Measurements from ENCODE around the gene PKP2. TPM values are rescaled to one million over a fixed set of nuclear protein-coding genes. Genes with fewer than 3 reads are reported as not detected.

The PKP2 gene
- total RNA-seq, 3 donors from 2014 or later: 85.0 to 189 (median 147) TPM

DNA sequence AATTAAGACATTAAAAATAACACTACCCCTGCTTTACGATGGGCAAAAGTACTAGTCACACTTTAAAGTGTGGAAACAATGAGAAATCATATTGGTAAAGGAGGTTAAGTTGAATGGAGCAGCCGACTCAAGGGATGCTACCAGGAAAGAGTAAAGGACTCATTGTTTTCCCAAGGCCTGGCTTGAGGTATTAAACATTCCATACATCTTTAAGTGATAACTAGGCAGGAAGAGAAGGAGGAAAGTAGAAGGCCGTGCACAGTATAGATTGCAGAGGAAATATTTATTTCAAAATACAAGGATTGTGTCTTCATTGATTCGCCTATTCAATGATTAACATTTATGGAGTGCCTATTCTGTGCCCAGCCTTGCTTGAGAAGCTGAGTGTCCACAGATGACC lies 120.3 kb downstream of the PKP2 start:
- Histone ChIP-seq H3K9me3 (no peaks in the 10 kb centered on the region), H3K4me1 (ENCODE audit: low read depth) (peaks cover 35% of the 10 kb centered on the region), H3K36me3 (ENCODE audit: low read depth) (no peaks in the 10 kb centered on the region), H3K4me3 (no peak overlapping the region)
- TF ChIP-seq, protein P1, sequence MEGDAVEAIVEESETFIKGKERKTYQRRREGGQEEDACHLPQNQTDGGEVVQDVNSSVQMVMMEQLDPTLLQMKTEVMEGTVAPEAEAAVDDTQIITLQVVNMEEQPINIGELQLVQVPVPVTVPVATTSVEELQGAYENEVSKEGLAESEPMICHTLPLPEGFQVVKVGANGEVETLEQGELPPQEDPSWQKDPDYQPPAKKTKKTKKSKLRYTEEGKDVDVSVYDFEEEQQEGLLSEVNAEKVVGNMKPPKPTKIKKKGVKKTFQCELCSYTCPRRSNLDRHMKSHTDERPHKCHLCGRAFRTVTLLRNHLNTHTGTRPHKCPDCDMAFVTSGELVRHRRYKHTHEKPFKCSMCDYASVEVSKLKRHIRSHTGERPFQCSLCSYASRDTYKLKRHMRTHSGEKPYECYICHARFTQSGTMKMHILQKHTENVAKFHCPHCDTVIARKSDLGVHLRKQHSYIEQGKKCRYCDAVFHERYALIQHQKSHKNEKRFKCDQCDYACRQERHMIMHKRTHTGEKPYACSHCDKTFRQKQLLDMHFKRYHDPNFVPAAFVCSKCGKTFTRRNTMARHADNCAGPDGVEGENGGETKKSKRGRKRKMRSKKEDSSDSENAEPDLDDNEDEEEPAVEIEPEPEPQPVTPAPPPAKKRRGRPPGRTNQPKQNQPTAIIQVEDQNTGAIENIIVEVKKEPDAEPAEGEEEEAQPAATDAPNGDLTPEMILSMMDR (IDR thresholded peaks at IDR 0.05): no peak
- intact Hi-C loops (cut with DNase I, micrococcal nuclease): no loop called here
- peak; percentile 62 for ATAC-seq
- DNase-seq: no peak

- Histone ChIP-seq H3K4me3 (no peak overlapping the region), H3K36me3 (ENCODE audit: low read depth) (no peaks in the 10 kb centered on the region), H3K9me3 (no peaks in the 10 kb centered on the region), H3K4me1 (ENCODE audit: low read depth) (peaks cover 43% of the 10 kb centered on the region)
- intact Hi-C loops (cut with DNase I, micrococcal nuclease): loop anchor here in 1 of 2 donors (5.0 kb wide), 1 partner anchor 134 kb away; no protein-coding TSS in a partner anchor
- peak; percentile 83 for ATAC-seq
- TF ChIP-seq, protein P1 (IDR thresholded peaks at IDR 0.05): no peak
- DNase-seq: peak in 1 of 3 donors; percentile 62
Measured at GRCh38 chr12:32773691-32774090, 122.9 kb downstream of the PKP2 start.

- intact Hi-C loops (cut with DNase I, micrococcal nuclease): loop anchor here in 1 of 2 donors (5.0 kb wide), 1 partner anchor 137 kb away; no protein-coding TSS in a partner anchor
- Histone ChIP-seq H3K36me3 (ENCODE audit: low read depth) (no peaks in the 10 kb centered on the region), H3K4me1 (ENCODE audit: low read depth) (peaks cover 29% of the 10 kb centered on the region), H3K4me3 (no peak overlapping the region), H3K9me3 (no peaks in the 10 kb centered on the region)
- no peak for DNase-seq
- TF ChIP-seq, protein P1 (IDR thresholded peaks at IDR 0.05): no peak
- ATAC-seq: no peak
Measured at GRCh38 chr12:32770141-32770540, 126.4 kb downstream of the PKP2 start.

DNA sequence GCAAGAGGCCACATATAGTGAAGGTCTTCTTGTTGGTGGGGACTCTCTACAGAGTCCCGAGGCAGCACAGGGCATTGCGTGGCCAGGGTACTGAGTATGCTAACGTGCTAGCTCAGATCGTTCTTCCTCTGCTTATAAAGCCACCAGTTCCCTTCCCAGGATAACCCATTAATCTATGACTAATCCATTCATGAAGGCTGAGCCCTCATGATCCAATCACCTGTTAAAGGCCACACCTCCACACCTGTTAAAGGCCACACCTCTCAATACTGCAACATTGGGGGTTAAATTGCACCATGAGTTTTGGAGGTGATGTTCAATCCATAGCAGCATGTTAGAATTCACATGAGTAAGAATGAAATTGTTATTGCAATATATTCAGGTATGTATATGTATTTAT lies 128.1 kb downstream of the PKP2 start:
- intact Hi-C loops (cut with DNase I, micrococcal nuclease): no loop called here
- TF ChIP-seq, protein P1 (IDR thresholded peaks at IDR 0.05): no peak
- Histone ChIP-seq H3K36me3 (ENCODE audit: low read depth) (no peaks in the 10 kb centered on the region), H3K9me3 (no peaks in the 10 kb centered on the region), H3K4me3 (no peak overlapping the region), H3K4me1 (ENCODE audit: low read depth) (peaks cover 27% of the 10 kb centered on the region)
- ATAC-seq (peak; percentile 79), DNase-seq (no peak)

- Histone ChIP-seq H3K36me3 (ENCODE audit: low read depth) (no peaks in the 10 kb centered on the region), H3K4me3 (no peak overlapping the region), H3K9me3 (no peaks in the 10 kb centered on the region), H3K4me1 (ENCODE audit: low read depth) (peaks cover 6% of the 10 kb centered on the region)
- intact Hi-C loops (cut with DNase I, micrococcal nuclease): no loop called here
- TF ChIP-seq, protein P1 (IDR thresholded peaks at IDR 0.05): no peak
- DNase-seq (no peak), ATAC-seq (no peak)
Measured at GRCh38 chr12:32765906-32766305, 130.7 kb downstream of the PKP2 start.

DNA sequence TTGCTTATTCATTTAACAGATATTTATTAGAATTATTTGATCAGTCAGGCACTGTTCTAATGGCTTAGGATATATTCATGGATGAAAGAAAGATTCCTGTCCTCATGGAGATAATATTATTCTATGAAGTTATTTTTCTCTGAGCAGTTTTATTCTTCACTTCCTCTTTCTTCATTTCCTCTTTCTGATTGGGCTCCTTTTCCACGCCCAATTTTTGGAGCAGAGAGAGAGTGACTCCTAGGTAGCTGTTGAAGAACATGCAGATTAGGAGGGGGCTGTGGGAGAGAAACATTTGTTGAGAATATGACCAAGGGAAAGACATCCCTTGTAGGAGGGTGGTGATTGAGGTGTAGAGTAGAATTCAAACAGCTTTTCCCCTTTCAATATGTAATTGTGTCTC lies 134.9 kb downstream of the PKP2 start:
- DNase-seq: no peak
- TF ChIP-seq, protein P1 (IDR thresholded peaks at IDR 0.05): no peak
- peaks cover 1% of the 10 kb centered on the region for H3K4me1 ChIP-seq (ENCODE audit: low read depth)
- intact Hi-C loops (cut with DNase I, micrococcal nuclease): no loop called here
- no peak for ATAC-seq
- H3K36me3 ChIP-seq (ENCODE audit: low read depth): no peaks in the 10 kb centered on the region
- no peaks in the 10 kb centered on the region for H3K9me3 ChIP-seq
- H3K4me3 ChIP-seq: no peak overlapping the region

All from mucosa of descending colon (tissue), 3 donors.